Ascending aorta (tissue), 2 donors: Measurements from ENCODE around the gene DNAJC6. TPM values are rescaled to one million over a fixed set of nuclear protein-coding genes. Genes with fewer than 3 reads are reported as not detected.

Experiments
- DNase-seq, 2 donors: peaks; one replicate each; pipeline ENCODE4 v3.0.0-alpha.2; 2019; ENCODE audit warnings: low spot score in 2 of 2
- H3K27ac ChIP-seq, 2 donors: fragments of 200-600 bp; sonication (generic); one replicate each; pipeline ENCODE4 v1.5.1; 2016 to 2017; ENCODE audit warnings: mild to moderate bottlenecking in 1 of 2
- H3K27me3 ChIP-seq: fragments of 200-600 bp; sonication (generic); one replicate; pipeline ENCODE4 v1.5.1; 2017
- H3K36me3 ChIP-seq, 2 donors: fragments of 200-600 bp; sonication (generic); one replicate each; pipeline ENCODE4 v1.5.1; 2016
- H3K4me1 ChIP-seq, 2 donors: fragments of 200-600 bp; sonication (generic); one replicate each; pipeline ENCODE4 v1.5.1; 2016 to 2017; ENCODE audit warnings: mild to moderate bottlenecking in 1 of 2
- H3K4me3 ChIP-seq, 2 donors: fragments of 200-600 bp; sonication (generic); one replicate each; pipeline ENCODE4 v1.5.1; 2016 to 2017; ENCODE audit warnings: mild to moderate bottlenecking in 1 of 2
- H3K9me3 ChIP-seq, 2 donors: fragments of 200-600 bp; sonication (generic); one replicate each; pipeline ENCODE4 v1.5.1; 2016
- CTCF ChIP-seq, 3 experiments: fragments of 200-600 bp in 2 of 3; fragments of 450-650 bp in 1 of 3; sonication (generic) in 2 of 3; IDR thresholded peaks; one replicate each; pipeline ENCODE4 v1.5.1; 2016 to 2019; ENCODE audit warnings: antibody characterized with exemption in 3 of 3, mild to moderate bottlenecking in 1 of 3, moderate library complexity in 1 of 3
- intact Hi-C: fragments of 100-400 bp; cut with DNase I; formaldehyde crosslinking; loops from one replicate; pipeline ENCODE4 v1.15.1; 2023
- total RNA-seq: library from RNA; depleted of rRNA; stranded (reverse); fragments of >200 nt; gene quantifications from one replicate; pipeline ENCODE4 v1.1.0, GENCODE V29; 2016

DNAJC6 gene
- total RNA-seq, 1 donor from 2014 or later: 0.21 TPM

GRCh38 chr1:65265296-65265650 lies 44.1 kb upstream of the DNAJC6 start:
- no peaks in the 10 kb centered on the region for H3K36me3 ChIP-seq

GRCh38 chr1:65265651-65266351 lies 43.5 kb upstream of the DNAJC6 start:
- Histone ChIP-seq H3K36me3 (no peaks in the 10 kb centered on the region), H3K4me1 (peaks cover 0 to 3% of the 10 kb centered on the region in 2 donors), H3K9me3 (no peaks in the 10 kb centered on the region), H3K27ac (no peak overlapping the region), H3K4me3 (peak overlapping the region; percentile 76 to 86), H3K27me3 (no peaks in the 10 kb centered on the region)
- intact Hi-C loops: no loop called here
- TF ChIP-seq CTCF (IDR thresholded peaks at IDR 0.05): peak in 1 of 3 experiments; percentile 31
- DNase-seq: peak in 1 of 2 donors; percentile 67

More at GRCh38 chr1:65265296-65265650, 44.1 kb upstream of the DNAJC6 start:
- H3K9me3 ChIP-seq: no peaks in the 10 kb centered on the region
- intact Hi-C loops: no loop called here
- H3K4me3 ChIP-seq: peak overlapping the region; percentile 76 to 86
- H3K27me3 ChIP-seq: no peaks in the 10 kb centered on the region
- H3K27ac ChIP-seq: no peak overlapping the region
- peaks cover 0 to 3% of the 10 kb centered on the region in 2 donors for H3K4me1 ChIP-seq
- no peak for TF ChIP-seq CTCF (IDR thresholded peaks at IDR 0.05)
- no peak for DNase-seq

GRCh38 chr1:65266476-65266875 lies 42.9 kb upstream of the DNAJC6 start:
- Histone ChIP-seq H3K27ac (no peak overlapping the region), H3K4me1 (peaks cover 0 to 3% of the 10 kb centered on the region in 2 donors), H3K9me3 (no peaks in the 10 kb centered on the region), H3K27me3 (no peaks in the 10 kb centered on the region), H3K4me3 (peak overlapping the region in 1 of 2 donors; percentile 86), H3K36me3 (no peaks in the 10 kb centered on the region)
- no peak for DNase-seq
- intact Hi-C loops: no loop called here
- no peak for TF ChIP-seq CTCF (IDR thresholded peaks at IDR 0.05)

GRCh38 chr1:65267271-65267670 lies 42.1 kb upstream of the DNAJC6 start:
- H3K4me3 ChIP-seq: no peak overlapping the region
- no peak for TF ChIP-seq CTCF (IDR thresholded peaks at IDR 0.05)
- H3K36me3 ChIP-seq: no peaks in the 10 kb centered on the region
- intact Hi-C loops: no loop called here
- no peaks in the 10 kb centered on the region for H3K27me3 ChIP-seq
- no peak overlapping the region for H3K27ac ChIP-seq
- H3K9me3 ChIP-seq: no peaks in the 10 kb centered on the region
- H3K4me1 ChIP-seq: peaks cover 0 to 3% of the 10 kb centered on the region in 2 donors
- DNase-seq: no peak

GRCh38 chr1:65267683-65268082 lies 41.7 kb upstream of the DNAJC6 start:
- Histone ChIP-seq H3K27me3 (no peaks in the 10 kb centered on the region), H3K9me3 (no peaks in the 10 kb centered on the region), H3K27ac (no peak overlapping the region), H3K4me3 (no peak overlapping the region), H3K4me1 (peaks cover 0 to 3% of the 10 kb centered on the region in 2 donors), H3K36me3 (no peaks in the 10 kb centered on the region)
- no peak for TF ChIP-seq CTCF (IDR thresholded peaks at IDR 0.05)
- no peak for DNase-seq
- intact Hi-C loops: no loop called here
